ENCODE measurements around the gene APH1A. TPM values are rescaled to one million over a fixed set of nuclear protein-coding genes. Genes with fewer than 3 reads are reported as not detected.

APH1A gene
- polyA plus RNA-seq, 2 of the 4 experiments (the other 2 are of a cell fraction) = 109 to 118 TPM

- Histone ChIP-seq H3K27ac (no peak overlapping the region), H3K4me3 (no peak overlapping the region), H3K4me2 (no peak overlapping the region), H3K9me3 (no peaks in the 10 kb centered on the region), H3K4me1 (no peaks in the 10 kb centered on the region)
- ATAC-seq = no peak
- TF ChIP-seq ZNF302 (CRISPR knock-in tag; IDR thresholded peaks at IDR 0.05) = no peak
- TF ChIP-seq, protein P1, sequence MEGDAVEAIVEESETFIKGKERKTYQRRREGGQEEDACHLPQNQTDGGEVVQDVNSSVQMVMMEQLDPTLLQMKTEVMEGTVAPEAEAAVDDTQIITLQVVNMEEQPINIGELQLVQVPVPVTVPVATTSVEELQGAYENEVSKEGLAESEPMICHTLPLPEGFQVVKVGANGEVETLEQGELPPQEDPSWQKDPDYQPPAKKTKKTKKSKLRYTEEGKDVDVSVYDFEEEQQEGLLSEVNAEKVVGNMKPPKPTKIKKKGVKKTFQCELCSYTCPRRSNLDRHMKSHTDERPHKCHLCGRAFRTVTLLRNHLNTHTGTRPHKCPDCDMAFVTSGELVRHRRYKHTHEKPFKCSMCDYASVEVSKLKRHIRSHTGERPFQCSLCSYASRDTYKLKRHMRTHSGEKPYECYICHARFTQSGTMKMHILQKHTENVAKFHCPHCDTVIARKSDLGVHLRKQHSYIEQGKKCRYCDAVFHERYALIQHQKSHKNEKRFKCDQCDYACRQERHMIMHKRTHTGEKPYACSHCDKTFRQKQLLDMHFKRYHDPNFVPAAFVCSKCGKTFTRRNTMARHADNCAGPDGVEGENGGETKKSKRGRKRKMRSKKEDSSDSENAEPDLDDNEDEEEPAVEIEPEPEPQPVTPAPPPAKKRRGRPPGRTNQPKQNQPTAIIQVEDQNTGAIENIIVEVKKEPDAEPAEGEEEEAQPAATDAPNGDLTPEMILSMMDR (IDR thresholded peaks at IDR 0.05) = no peak
- no peak for TF ChIP-seq ATOH8 (CRISPR knock-in tag; IDR thresholded peaks at IDR 0.05; ENCODE audit: low read depth)
- TF ChIP-seq, protein P2, sequence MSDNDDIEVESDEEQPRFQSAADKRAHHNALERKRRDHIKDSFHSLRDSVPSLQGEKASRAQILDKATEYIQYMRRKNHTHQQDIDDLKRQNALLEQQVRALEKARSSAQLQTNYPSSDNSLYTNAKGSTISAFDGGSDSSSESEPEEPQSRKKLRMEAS (IDR thresholded peaks at IDR 0.05) = no peak
- TF ChIP-seq NPAS2 (CRISPR knock-in tag; IDR thresholded peaks at IDR 0.05; ENCODE audit: borderline replicate concordance) = no peak
- TF ChIP-seq BHLHE40 (IDR thresholded peaks at IDR 0.05; ENCODE audit: low read depth, low read length) = no peak
- no peak for TF ChIP-seq FOSB (CRISPR knock-in tag; IDR thresholded peaks at IDR 0.05)
- TF ChIP-seq EP300 (IDR thresholded peaks at IDR 0.05) = no peak
- TF ChIP-seq E2F6 (IDR thresholded peaks at IDR 0.05; ENCODE audit: borderline replicate concordance, low read depth) = no peak
- no peak for TF ChIP-seq NFE2L2 (conservative IDR thresholded peaks at IDR 0.05; ENCODE audit: low read length)
- no peak for TF ChIP-seq CEBPB (IDR thresholded peaks at IDR 0.05)
- no peak for TF ChIP-seq EHMT2 (IDR thresholded peaks at IDR 0.05; ENCODE audit: low read depth)
- TF ChIP-seq, protein P3, sequence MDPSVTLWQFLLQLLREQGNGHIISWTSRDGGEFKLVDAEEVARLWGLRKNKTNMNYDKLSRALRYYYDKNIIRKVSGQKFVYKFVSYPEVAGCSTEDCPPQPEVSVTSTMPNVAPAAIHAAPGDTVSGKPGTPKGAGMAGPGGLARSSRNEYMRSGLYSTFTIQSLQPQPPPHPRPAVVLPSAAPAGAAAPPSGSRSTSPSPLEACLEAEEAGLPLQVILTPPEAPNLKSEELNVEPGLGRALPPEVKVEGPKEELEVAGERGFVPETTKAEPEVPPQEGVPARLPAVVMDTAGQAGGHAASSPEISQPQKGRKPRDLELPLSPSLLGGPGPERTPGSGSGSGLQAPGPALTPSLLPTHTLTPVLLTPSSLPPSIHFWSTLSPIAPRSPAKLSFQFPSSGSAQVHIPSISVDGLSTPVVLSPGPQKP (IDR thresholded peaks at IDR 0.05; ENCODE audit: low read depth, low read length) = no peak
- TF ChIP-seq KDM5A (IDR thresholded peaks at IDR 0.05) = no peak
- TF ChIP-seq HOXB5 (CRISPR knock-in tag; IDR thresholded peaks at IDR 0.05) = no peak
- 92% methylated on average over 1 of the region's 1 CpG for WGBS (ENCODE audit: missing lambda C conversion rate)
- ChIA-PET CTCF (interaction anchor here (1.2 to 3.2 kb wide), 3 partner anchors 30 to 77 kb away, joined by 3 to 14 read pairs (median 5); no protein-coding TSS in a partner anchor), POLR2A (interaction anchor here (0.7 kb wide), 1 partner anchor 298 kb away, joined by 3 read pairs; no protein-coding TSS in a partner anchor)
- no peak for DNase-seq (ENCODE audit: low read depth in 1 of 2, low spot score in 1 of 2)
- FAIRE-seq = no peak
Measured at GRCh38 chr1:150225546-150225945, 43.3 kb downstream of the APH1A start.

- H3K27ac ChIP-seq = no peak overlapping the region
- TF ChIP-seq HES2 (IDR thresholded peaks at IDR 0.05) = no peak
- no peak for TF ChIP-seq BHLHE40 (IDR thresholded peaks at IDR 0.05; ENCODE audit: low read depth, low read length)
- no peak for TF ChIP-seq ATOH8 (CRISPR knock-in tag; IDR thresholded peaks at IDR 0.05; ENCODE audit: low read depth)
- no peak for TF ChIP-seq ZC3H11A (IDR thresholded peaks at IDR 0.05)
- TF ChIP-seq HOXB13 (CRISPR knock-in tag; IDR thresholded peaks at IDR 0.05; ENCODE audit: low read depth) = no peak
- TF ChIP-seq, protein P4, sequence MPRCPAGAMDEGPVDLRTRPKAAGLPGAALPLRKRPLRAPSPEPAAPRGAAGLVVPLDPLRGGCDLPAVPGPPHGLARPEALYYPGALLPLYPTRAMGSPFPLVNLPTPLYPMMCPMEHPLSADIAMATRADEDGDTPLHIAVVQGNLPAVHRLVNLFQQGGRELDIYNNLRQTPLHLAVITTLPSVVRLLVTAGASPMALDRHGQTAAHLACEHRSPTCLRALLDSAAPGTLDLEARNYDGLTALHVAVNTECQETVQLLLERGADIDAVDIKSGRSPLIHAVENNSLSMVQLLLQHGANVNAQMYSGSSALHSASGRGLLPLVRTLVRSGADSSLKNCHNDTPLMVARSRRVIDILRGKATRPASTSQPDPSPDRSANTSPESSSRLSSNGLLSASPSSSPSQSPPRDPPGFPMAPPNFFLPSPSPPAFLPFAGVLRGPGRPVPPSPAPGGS (IDR thresholded peaks at IDR 0.05) = no peak
- TF ChIP-seq PHF8 (IDR thresholded peaks at IDR 0.05; ENCODE audit: borderline replicate concordance, low read depth) = no peak
- TF ChIP-seq HDAC2 (IDR thresholded peaks at IDR 0.05) = no peak
- TF ChIP-seq, protein P3 (IDR thresholded peaks at IDR 0.05; ENCODE audit: low read depth, low read length) = no peak
- TF ChIP-seq KDM5A (IDR thresholded peaks at IDR 0.05) = no peak
- TF ChIP-seq CHD2 (IDR thresholded peaks at IDR 0.05; ENCODE audit: low read length, partially characterized antibody) = no peak
- no peak for TF ChIP-seq EHMT2 (IDR thresholded peaks at IDR 0.05; ENCODE audit: low read depth)
- TF ChIP-seq, protein P2 (IDR thresholded peaks at IDR 0.05) = no peak
- no peak for TF ChIP-seq NR3C1 (IDR thresholded peaks at IDR 0.05)
- TF ChIP-seq HOXA7 (CRISPR knock-in tag; IDR thresholded peaks at IDR 0.05) = no peak
- no peak for TF ChIP-seq EP300 (IDR thresholded peaks at IDR 0.05)
- no peak for TF ChIP-seq MYC (IDR thresholded peaks at IDR 0.05; ENCODE audit: borderline replicate concordance, low read length)
- TF ChIP-seq FOSB (CRISPR knock-in tag; IDR thresholded peaks at IDR 0.05) = no peak
- no peak for TF ChIP-seq CBX8 (IDR thresholded peaks at IDR 0.05)
- no peak for DNase-seq (ENCODE audit: low read depth in 1 of 2, low spot score in 1 of 2)
- H3K9me3 ChIP-seq = no peaks in the 10 kb centered on the region
- no peak for ATAC-seq
- ChIA-PET CTCF (interaction anchor here (1.0 to 3.2 kb wide), 4 partner anchors 31 to 174 kb away, joined by 3 to 14 read pairs (median 4); no protein-coding TSS in a partner anchor), POLR2A (interaction anchor here (0.9 kb wide), 1 partner anchor 10 kb away, joined by 3 read pairs; no protein-coding TSS in a partner anchor)
- 78% methylated on average over 1 of the region's 1 CpG for WGBS (ENCODE audit: missing lambda C conversion rate)
- no peaks in the 10 kb centered on the region for H3K4me1 ChIP-seq
- FAIRE-seq = no peak
- H3K4me2 ChIP-seq = no peak overlapping the region
- no peak overlapping the region for H3K4me3 ChIP-seq
Measured at GRCh38 chr1:150224983-150225382, 43.8 kb downstream of the APH1A start.

Measured in A549 (cell line).